GM23338 (cell line): ENCODE data around the gene PLBD1. TPM values are rescaled to one million over a fixed set of nuclear protein-coding genes. Genes with fewer than 3 reads are reported as not detected.

Experiments
- ATAC-seq: fragments of 200-7000 bp; cut with Tn5 transposase; 3 replicates; pipeline ENCODE4 v1.9.1; 2020
- DNase-seq: peaks from one replicate; pipeline ENCODE4 v3.0.0-alpha.2; 2015; ENCODE audit warnings: low spot score
- H2AFZ ChIP-seq: fragments of 200-600 bp; sonication (generic); 2 replicates; pipeline ENCODE4 v1.8.0; 2016; ENCODE audit warnings: antibody characterized with exemption, mild to moderate bottlenecking, moderate library complexity
- H3F3A ChIP-seq: fragments of 200-600 bp; sonication (generic); replicated peaks from 2 replicates; pipeline ENCODE4 v1.8.0; 2017; ENCODE audit warnings: antibody characterized with exemption, mixed run types, low read depth
- H3K27ac ChIP-seq: fragments of 200-600 bp; sonication (generic); 2 replicates; pipeline ENCODE4 v1.6.1; 2016; ENCODE audit warnings: low read depth
- H3K27me3 ChIP-seq: fragments of 200-600 bp; sonication (generic); 2 replicates; pipeline ENCODE4 v1.8.0; 2016; ENCODE audit warnings: mild to moderate bottlenecking, mixed run types, moderate library complexity; ENCODE audit not compliant: insufficient read depth
- H3K36me3 ChIP-seq: fragments of 200-600 bp; sonication (generic); 2 replicates; pipeline ENCODE4 v1.8.0; 2016; ENCODE audit warnings: mild to moderate bottlenecking; ENCODE audit not compliant: insufficient read depth
- H3K4me1 ChIP-seq: fragments of 200-600 bp; sonication (generic); 2 replicates; pipeline ENCODE4 v1.8.0; 2016; ENCODE audit warnings: mild to moderate bottlenecking, moderate library complexity; ENCODE audit not compliant: insufficient read depth
- H3K4me2 ChIP-seq: fragments of 200-600 bp; sonication (generic); 2 replicates; pipeline ENCODE4 v1.7.1; 2017; ENCODE audit warnings: mixed run types
- H3K4me3 ChIP-seq: fragments of 200-600 bp; sonication (generic); 2 replicates; pipeline ENCODE4 v1.6.1; 2016; ENCODE audit warnings: mixed run types
- H3K79me2 ChIP-seq: fragments of 200-600 bp; sonication (generic); replicated peaks from 2 replicates; pipeline ENCODE4 v1.8.0; 2017; ENCODE audit warnings: mild to moderate bottlenecking; ENCODE audit not compliant: insufficient read depth
- H3K9me2 ChIP-seq: fragments of 200-600 bp; sonication (generic); 2 replicates; pipeline ENCODE4 v1.8.0; 2017; ENCODE audit not compliant: insufficient read depth
- H4K20me1 ChIP-seq: fragments of 200-600 bp; sonication (generic); replicated peaks from 2 replicates; pipeline ENCODE4 v1.8.0; 2017; ENCODE audit warnings: mild to moderate bottlenecking; ENCODE audit not compliant: insufficient read depth
- H3K27ac Mint-ChIP-seq: 2 replicates; pipeline ENCODE4 v1.8.0; 2020; ENCODE audit warnings: inconsistent platforms, mild to moderate bottlenecking, moderate library complexity, mixed read lengths
- H3K27me3 Mint-ChIP-seq: 3 replicates; pipeline ENCODE4 v1.8.0; 2022; ENCODE audit warnings: low read depth, mild to moderate bottlenecking, moderate library complexity, mixed read lengths, inconsistent platforms; ENCODE audit not compliant: insufficient read depth, poor library complexity
- H3K36me3 Mint-ChIP-seq: 3 replicates; pipeline ENCODE4 v1.8.0; 2021; ENCODE audit warnings: low read depth, mild to moderate bottlenecking, inconsistent platforms, moderate library complexity, mixed read lengths
- H3K4me1 Mint-ChIP-seq: 3 replicates; pipeline ENCODE4 v1.8.0; 2020; ENCODE audit warnings: mild to moderate bottlenecking, inconsistent platforms, mixed read lengths
- H3K4me3 Mint-ChIP-seq: 3 replicates; pipeline ENCODE4 v1.8.0; 2021; ENCODE audit warnings: moderate library complexity, mild to moderate bottlenecking, inconsistent platforms, mixed read lengths
- H3K9me3 Mint-ChIP-seq: 3 replicates; pipeline ENCODE4 v1.8.0; 2020; ENCODE audit warnings: moderate library complexity, mild to moderate bottlenecking, inconsistent platforms, mixed read lengths
- CREB1 ChIP-seq: fragments of 250-450 bp; sonication (Bioruptor Pico); IDR thresholded peaks from 2 replicates; pipeline ENCODE4 v1.5.0; 2020; ENCODE audit warnings: low read depth, mild to moderate bottlenecking, moderate library complexity
- CTCF ChIP-seq, 2 experiments: fragments of 200-600 bp in 1 of 2; sonication (generic) in 1 of 2; conservative IDR thresholded peaks; 2 replicates each; pipeline versions ENCODE4 v1.5.1 to v1.6.1; 2016 to 2017; ENCODE audit warnings: antibody characterized with exemption in 2 of 2, low read depth in 2 of 2, mild to moderate bottlenecking in 2 of 2, moderate library complexity in 1 of 2
- ETS1 ChIP-seq: IDR thresholded peaks from 2 replicates; pipeline ENCODE4 v1.6.1; 2016; ENCODE audit warnings: antibody characterized with exemption
- EZH2 ChIP-seq: fragments of 200-600 bp; sonication (generic); IDR thresholded peaks from one replicate; pipeline ENCODE4 v1.8.0; 2017; ENCODE audit warnings: antibody characterized with exemption, mild to moderate bottlenecking, low read depth; ENCODE audit not compliant: unreplicated experiment
- EZH2phosphoT487 ChIP-seq: fragments of 200-600 bp; sonication (generic); IDR thresholded peaks from one replicate; pipeline ENCODE4 v1.8.1; 2018; ENCODE audit warnings: antibody characterized with exemption; ENCODE audit not compliant: unreplicated experiment
- JUNB ChIP-seq: IDR thresholded peaks from one replicate; pipeline ENCODE4 v1.6.1; 2016; ENCODE audit warnings: antibody characterized with exemption; ENCODE audit not compliant: unreplicated experiment
- NANOG ChIP-seq: IDR thresholded peaks from 2 replicates; pipeline ENCODE4 v1.6.1; 2016; ENCODE audit warnings: antibody characterized with exemption, borderline replicate concordance
- POLR2AphosphoS5 ChIP-seq: IDR thresholded peaks from 2 replicates; pipeline ENCODE4 v1.6.1; 2016; ENCODE audit warnings: antibody characterized with exemption, low read depth
- REST ChIP-seq: IDR thresholded peaks from one replicate; pipeline ENCODE4 v1.6.1; 2018; ENCODE audit warnings: antibody characterized with exemption; ENCODE audit not compliant: unreplicated experiment
- STAT1 ChIP-seq: IDR thresholded peaks from one replicate; pipeline ENCODE4 v1.6.1; 2016; ENCODE audit warnings: antibody characterized with exemption; ENCODE audit not compliant: unreplicated experiment
- ZNF114 ChIP-seq: fragments of 250-450 bp; sonication (Bioruptor Pico); IDR thresholded peaks from 2 replicates; pipeline ENCODE4 v1.5.0; 2020; ENCODE audit warnings: mild to moderate bottlenecking, moderate library complexity
- ZNF331 ChIP-seq: fragments of 250-450 bp; sonication (Bioruptor Pico); IDR thresholded peaks from 2 replicates; pipeline ENCODE4 v1.5.0; 2020; ENCODE audit warnings: low read depth, mild to moderate bottlenecking, moderate library complexity
- ZNF462 ChIP-seq: fragments of 250-450 bp; sonication (Bioruptor Pico); IDR thresholded peaks from 2 replicates; pipeline ENCODE4 v1.5.0; 2020; ENCODE audit warnings: mild to moderate bottlenecking, moderate library complexity
- polyA plus RNA-seq: library from polyadenylated mRNA; unstranded; fragments of >200 nt; fragmentation: Nextera tagmentation; extraction: Ambion mirVana; gene quantifications from 2 replicates; pipeline ENCODE4 v1.2.1, GENCODE V29; 2016
- total RNA-seq: library from RNA; depleted of rRNA; stranded (reverse); fragments of >200 nt; shearing (Covaris generic); gene quantifications from 2 replicates; pipeline ENCODE4 v1.2.3, GENCODE V29; 2014

Gene PLBD1
- total and polyA plus RNA-seq, 2 experiments from 2014 or later = 10.2 to 16.3 TPM

GRCh38 chr12:14573118-14573517, 5.4 kb upstream of the PLBD1 start:
- no peak overlapping the region for H2AFZ ChIP-seq
- peaks cover 10% of the 10 kb centered on the region; the same call in 1 of the 2 replicates for H3K27me3 ChIP-seq
- H4K20me1 ChIP-seq = no peaks in the 10 kb centered on the region
- no peak overlapping the region for H3K27ac ChIP-seq
- Mint-ChIP-seq H3K4me1 (peaks cover 14% of the 10 kb centered on the region), H3K27ac (no peak overlapping the region), H3K9me3 (no peaks in the 10 kb centered on the region; the same call in 2 of the 3 replicates), H3K4me3 (no peak overlapping the region), H3K27me3 (no peaks in the 10 kb centered on the region), H3K36me3 (no peaks in the 10 kb centered on the region)
- no peak for DNase-seq
- ATAC-seq = no peak
- H3K79me2 ChIP-seq = no peaks in the 10 kb centered on the region
- TF ChIP-seq STAT1 (no peak), EZH2 (no peak), NANOG (no peak), ZNF114 (CRISPR knock-in tag) (no peak), EZH2phosphoT487 (no peak), ZNF462 (CRISPR knock-in tag) (no peak), POLR2AphosphoS5 (no peak), CTCF (conservative IDR thresholded peaks at IDR 0.05; ENCODE audit: low read depth in 2 of 2) (no peak), REST (no peak), ZNF331 (CRISPR knock-in tag) (no peak), ETS1 (no peak), JUNB (no peak), CREB1 (CRISPR knock-in tag) (no peak)
- peaks cover 21% of the 10 kb centered on the region for H3K4me1 ChIP-seq
- H3K4me2 ChIP-seq = no peak overlapping the region
- no peaks in the 10 kb centered on the region; the same call in 1 of the 2 replicates for H3F3A ChIP-seq
- no peak overlapping the region for H3K4me3 ChIP-seq
- no peaks in the 10 kb centered on the region for H3K36me3 ChIP-seq
- no peaks in the 10 kb centered on the region for H3K9me2 ChIP-seq
